HL-60 (cell line): ENCODE results near the gene NUDC.

Source experiments
- CTCF ChIP-seq: IDR thresholded peaks from one replicate; pipeline ENCODE4 v1.5.1; 2011; ENCODE audit warnings: low read length, control low read depth, inconsistent platforms; ENCODE audit not compliant: insufficient read depth
- GABPA ChIP-seq: IDR thresholded peaks from 2 replicates; pipeline ENCODE4 v1.6.1; 2012; ENCODE audit warnings: low read depth
- POLR2AphosphoS5 ChIP-seq: IDR thresholded peaks from 2 replicates; pipeline ENCODE4 v1.6.1; 2012; ENCODE audit warnings: low read depth
- REST ChIP-seq: IDR thresholded peaks from 2 replicates; pipeline ENCODE4 v1.6.1; 2012; ENCODE audit warnings: low read depth; ENCODE audit not compliant: insufficient replicate concordance
- SPI1 ChIP-seq: IDR thresholded peaks from 2 replicates; pipeline ENCODE4 v1.6.1; 2012; ENCODE audit warnings: low read depth, mild to moderate bottlenecking, borderline replicate concordance

- TF ChIP-seq CTCF, result no peak
- TF ChIP-seq GABPA, result no peak
- TF ChIP-seq REST, result no peak
- TF ChIP-seq POLR2AphosphoS5, result no peak
- no peak for TF ChIP-seq SPI1
Observed at GRCh38 chr1:26922901-26923300, 1.4 kb downstream of the NUDC start.
